NCI-H1694 (cell line): ENCODE data around the gene CTSA.
"Not testable (repeated sequence)": the region's sequence is repeated elsewhere in the genome, so short reads cannot be mapped to it uniquely, and the experiment has no call there.

ENCODE experiments used
- DNase-seq: peaks from one replicate; lab custom pipeline; 2025; lab: John Stamatoyannopoulos, UW

The CTSA gene

GRCh38 chr20:45866454-45866853 lies 24.7 kb upstream of the CTSA start:
- no peak for DNase-seq

- no peak for DNase-seq
These were observed 23.9 kb upstream of the CTSA start for GRCh38 chr20:45867136-45867818.

GRCh38 chr20:45867819-45868176 lies 23.3 kb upstream of the CTSA start:
- no peak for DNase-seq

- DNase-seq: no peak
These were observed 18.5 kb upstream of the CTSA start for GRCh38 chr20:45872626-45873025.

GRCh38 chr20:45873409-45874103 lies 17.6 kb upstream of the CTSA start:
- no peak for DNase-seq

GRCh38 chr20:45874104-45874481 lies 17.0 kb upstream of the CTSA start:
- DNase-seq: not testable (repeated sequence)

- no peak for DNase-seq
These were observed 16.6 kb upstream of the CTSA start for GRCh38 chr20:45874576-45874975.

- DNase-seq: no peak
These were observed 12.9 kb upstream of the CTSA start for GRCh38 chr20:45878076-45878761.

GRCh38 chr20:45880988-45881788 lies 9.9 kb upstream of the CTSA start, which contains the start of gene ZSWIM1:
TSS of gene ZSWIM1 (plus strand) at chr20:45881227. CDS start at chr20:45882593, 1,366 bp downstream.
- DNase-seq: peak; percentile 96

- DNase-seq: no peak
These were observed 8.6 kb upstream of the CTSA start for GRCh38 chr20:45882469-45883099.

GRCh38 chr20:45883100-45883469 lies 8.1 kb upstream of the CTSA start:
- DNase-seq: no peak

GRCh38 chr20:45886590-45887345 lies 4.4 kb upstream of the CTSA start:
- no peak for DNase-seq

GRCh38 chr20:45887346-45887715 lies 3.8 kb upstream of the CTSA start, which contains the start of gene SPATA25:
TSS of gene SPATA25 (minus strand) at chr20:45887622. CDS start at chr20:45887590, 32 bp downstream.
- no peak for DNase-seq

- no peak for DNase-seq
These were observed 2.5 kb upstream of the CTSA start for GRCh38 chr20:45888681-45889080.

GRCh38 chr20:45890077-45890984 lies 804 bp upstream of the CTSA start:
- DNase-seq: no peak

GRCh38 chr20:45892049-45892825 lies 1.1 kb downstream of the CTSA start:
- DNase-seq: no peak

- no peak for DNase-seq
These were observed 1.8 kb downstream of the CTSA start for GRCh38 chr20:45892828-45893500.

GRCh38 chr20:45893831-45894230 lies 2.7 kb downstream of the CTSA start:
- no peak for DNase-seq

- no peak for DNase-seq
These were observed 3.7 kb downstream of the CTSA start for GRCh38 chr20:45894797-45895196.
